Esophagus squamous epithelium (tissue), 4 donors: ENCODE results near the gene SESN3.

ENCODE experiments used
- CTCF ChIP-seq, 6 experiments: fragments of 450-650 bp in 4 of 6; fragments of 200-600 bp in 2 of 6; sonication (generic) in 2 of 6; IDR thresholded peaks; one replicate each; pipeline ENCODE4 v1.5.1; 2016 to 2019; ENCODE audit warnings: antibody characterized with exemption in 6 of 6, mild to moderate bottlenecking in 4 of 6, moderate library complexity in 4 of 6
- POLR2A ChIP-seq, 4 donors: fragments of 450-650 bp; IDR thresholded peaks; one replicate each; pipeline ENCODE4 v1.6.1; 2017; ENCODE audit warnings: antibody characterized with exemption in 4 of 4, mild to moderate bottlenecking in 4 of 4, moderate library complexity in 3 of 4

DNA sequence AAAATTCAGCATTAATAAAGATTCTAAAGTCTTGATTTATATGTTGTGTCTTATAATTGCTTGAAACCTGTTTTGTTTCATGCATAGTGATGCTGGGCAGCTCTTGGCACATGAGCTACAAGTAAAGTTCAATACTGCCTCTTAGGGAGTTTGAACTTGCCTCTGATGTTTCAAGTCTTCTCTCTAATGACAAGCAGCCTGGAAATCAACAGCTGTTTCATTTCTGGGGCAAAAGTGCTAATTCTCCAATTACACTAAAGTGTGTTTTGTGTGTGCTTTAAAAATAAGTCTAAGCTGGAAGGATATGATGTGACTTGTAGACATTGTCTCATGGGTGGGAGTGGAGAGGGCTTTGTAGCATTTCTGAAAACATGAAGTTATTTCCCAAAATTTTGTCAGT, 23.7 kb upstream of the SESN3 start:
- no peak for TF ChIP-seq CTCF (IDR thresholded peaks at IDR 0.05)
- TF ChIP-seq POLR2A (IDR thresholded peaks at IDR 0.05), result no peak
